Stimulated activated CD8-positive, alpha-beta memory T cell treated with anti-CD3 and anti-CD28 coated beads, Interleukin-7, amount 100 ng/mL, for 1 hour (primary cell): ENCODE measurements around the gene SUSD4.
"Not testable (repeated sequence)": the region's sequence is repeated elsewhere in the genome, so short reads cannot be mapped to it uniquely, and the experiment has no call there.

Source experiments
- DNase-seq, 2 donors: peaks; one replicate each; pipeline ENCODE4 v3.0.0-alpha.2; 2020; ENCODE audit warnings: low read depth in 2 of 2

Gene SUSD4

DNA sequence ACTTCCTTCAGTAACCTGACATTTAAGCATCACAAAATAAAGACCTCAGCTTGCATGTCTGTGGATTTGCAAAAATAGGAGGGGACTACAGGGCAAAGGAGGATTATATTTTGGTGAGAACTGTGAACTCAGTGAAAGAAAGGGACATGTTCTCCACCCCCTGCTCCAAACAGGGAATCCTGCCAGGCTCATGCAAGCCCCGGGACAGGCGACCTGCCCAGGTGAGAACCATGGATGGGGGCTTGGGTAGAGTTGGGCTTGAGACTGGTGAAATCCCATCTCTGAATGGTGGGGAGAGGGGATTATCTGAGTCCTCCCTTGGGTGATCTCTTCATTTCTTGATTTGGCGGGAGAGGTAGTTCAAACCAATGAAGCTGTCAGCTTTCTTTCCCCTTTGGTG lies 110.1 kb downstream of the SUSD4 start:
- no peak for DNase-seq

DNA sequence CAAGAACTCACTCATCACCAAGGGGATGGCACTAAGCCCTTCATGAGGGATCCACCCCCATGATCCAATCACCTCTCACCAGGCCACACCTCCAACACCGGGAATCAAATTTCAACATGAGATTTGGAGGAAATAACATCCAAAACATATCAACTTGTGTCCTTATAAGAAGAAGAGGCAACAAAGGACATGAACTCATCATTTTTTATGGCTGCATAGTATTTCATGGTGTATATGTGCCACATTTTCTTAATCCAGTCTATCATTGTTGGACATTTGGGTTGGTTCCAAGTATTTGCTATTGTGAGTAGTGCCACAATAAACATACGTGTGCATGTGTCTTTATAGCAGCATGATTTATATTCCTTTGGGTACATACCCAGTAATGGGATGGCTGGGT lies 112.6 kb downstream of the SUSD4 start:
- not testable (repeated sequence) for DNase-seq

DNA sequence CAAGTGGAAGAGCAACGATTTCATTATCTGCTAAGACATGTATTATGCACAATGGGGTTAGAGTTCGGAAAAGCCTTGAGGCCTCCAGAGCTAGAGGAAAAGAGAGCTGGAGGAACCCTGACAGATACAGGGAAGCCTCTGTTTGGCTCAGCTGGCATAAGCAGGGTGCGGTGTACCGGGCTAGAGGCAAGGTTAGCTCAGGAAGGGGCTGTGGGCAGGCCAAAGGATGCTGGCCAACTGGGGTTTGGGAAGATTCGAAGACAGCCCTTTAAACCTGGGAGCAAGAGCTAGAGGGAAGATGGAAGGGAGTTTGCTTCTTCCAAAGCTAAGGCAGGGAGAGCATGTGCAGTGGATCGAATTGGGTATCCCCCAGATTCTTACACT lies 113.4 kb downstream of the SUSD4 start:
- no peak for DNase-seq

DNA sequence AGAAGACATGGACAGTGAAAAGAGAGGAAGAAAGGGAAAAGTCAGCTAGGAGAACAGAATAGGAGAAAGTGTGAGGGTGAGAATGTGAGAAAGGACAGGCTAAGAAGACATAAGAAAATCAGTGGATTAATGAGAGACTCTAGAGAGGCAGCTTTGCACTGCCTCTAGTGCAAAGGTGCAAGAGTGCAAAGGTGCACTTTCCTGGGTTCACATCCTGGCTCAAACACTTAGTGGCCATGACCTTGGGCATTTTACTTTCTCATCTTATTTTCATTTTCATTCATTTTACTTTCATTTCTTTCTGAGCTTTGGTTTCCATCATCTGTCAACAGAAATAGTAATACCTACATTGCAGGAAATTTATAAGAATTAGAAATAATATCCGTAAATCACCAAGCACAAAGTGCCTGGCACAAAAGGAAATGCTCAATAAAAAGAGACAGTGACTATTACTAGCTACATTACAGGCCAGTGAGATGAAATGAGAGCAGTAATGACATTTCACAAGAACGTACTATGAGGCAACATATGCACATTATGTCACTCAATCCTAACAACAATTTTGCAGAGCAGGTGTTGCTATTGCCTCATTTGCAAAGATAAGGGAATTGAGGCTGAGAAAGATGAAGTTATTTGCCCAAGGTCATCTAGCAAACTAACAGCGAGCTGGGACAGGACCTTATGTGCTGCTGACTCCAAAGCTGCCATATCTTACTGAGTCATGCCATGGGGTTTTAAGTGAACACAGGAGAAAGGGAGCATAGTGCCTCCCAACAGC lies 113.9 kb downstream of the SUSD4 start:
- no peak for DNase-seq

DNA sequence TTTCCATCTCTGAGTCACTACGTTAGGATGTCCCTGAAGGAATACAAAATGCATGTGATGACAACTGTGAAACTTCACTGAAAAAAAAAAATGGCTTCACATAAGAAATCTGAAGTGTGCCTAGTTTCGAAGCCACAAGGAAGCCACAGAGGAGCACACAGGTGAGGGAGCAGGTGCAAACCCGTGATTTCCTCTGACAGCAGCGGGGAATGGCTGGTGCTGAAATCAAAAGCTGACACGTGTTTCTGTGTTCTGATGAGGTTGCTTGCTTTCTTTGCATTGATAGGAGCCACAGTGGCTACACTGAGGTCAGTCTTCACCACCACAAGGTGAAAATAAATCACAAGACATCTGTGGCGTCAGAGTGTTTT lies 115.2 kb downstream of the SUSD4 start:
- no peak for DNase-seq

DNA sequence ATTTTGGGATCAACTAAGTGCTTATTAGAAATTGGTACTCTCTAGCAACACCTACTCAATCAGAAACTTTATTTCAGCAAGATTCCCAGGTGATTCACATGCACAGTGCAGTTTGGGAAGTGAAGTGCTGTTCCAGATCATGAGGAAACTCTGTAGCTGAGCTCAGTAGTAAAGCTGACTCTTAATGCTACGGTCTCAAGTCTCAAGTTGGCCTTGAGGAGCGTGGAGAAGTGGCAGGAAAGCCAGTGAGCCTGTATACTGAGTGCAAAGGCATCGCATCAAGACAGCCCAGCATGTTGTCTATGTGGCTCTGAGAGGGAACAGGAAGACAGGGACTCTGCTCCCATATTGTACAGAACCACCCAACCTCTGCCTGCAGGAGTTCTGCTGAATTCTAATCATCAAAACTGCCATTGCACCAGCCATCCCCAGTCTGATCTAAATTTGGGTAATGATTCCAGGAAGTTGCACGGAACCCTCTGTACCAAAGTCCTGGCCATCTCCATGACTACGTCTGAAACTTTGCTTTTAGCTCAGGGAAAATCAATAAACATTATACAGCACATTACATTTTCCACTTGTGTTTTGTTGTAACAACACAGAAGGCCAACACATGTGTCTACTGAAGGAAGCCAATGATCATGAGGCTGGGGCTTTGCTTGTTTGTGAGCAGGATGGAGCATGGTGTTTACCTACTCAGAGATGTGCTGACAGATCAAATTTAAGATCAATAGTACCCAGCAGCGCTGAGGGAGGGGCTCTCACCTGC lies 115.8 kb downstream of the SUSD4 start:
- no peak for DNase-seq

DNA sequence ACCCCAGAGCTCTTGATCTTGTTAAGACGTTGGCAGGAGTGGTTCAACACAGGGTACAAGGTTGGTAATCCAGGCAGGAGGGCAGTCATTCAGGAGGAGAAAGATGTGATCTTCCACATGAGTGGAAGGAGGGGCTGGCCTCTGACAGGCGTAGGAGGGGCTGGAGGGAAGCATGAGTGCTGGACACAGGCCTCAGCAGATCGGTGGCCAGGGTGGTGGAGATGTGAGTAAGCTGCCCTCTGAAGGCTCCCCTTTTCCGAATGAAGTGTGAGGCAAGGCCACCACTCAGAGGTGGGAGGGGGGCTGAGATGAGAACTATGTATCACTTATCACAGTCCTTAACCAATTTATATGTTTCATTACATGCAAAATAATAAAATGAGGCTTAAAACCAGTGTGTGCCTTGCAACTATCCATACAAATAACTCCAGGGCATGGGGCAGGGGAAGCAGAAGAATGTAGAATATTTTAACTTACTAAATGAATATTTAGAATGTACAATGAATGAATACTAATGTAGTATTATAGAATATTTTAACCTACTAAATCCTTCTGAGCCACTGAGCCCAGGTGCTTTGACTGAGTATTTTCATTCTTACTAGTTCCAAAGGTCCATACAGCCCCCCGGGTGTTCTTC lies 117.4 kb downstream of the SUSD4 start:
- DNase-seq = no peak

DNA sequence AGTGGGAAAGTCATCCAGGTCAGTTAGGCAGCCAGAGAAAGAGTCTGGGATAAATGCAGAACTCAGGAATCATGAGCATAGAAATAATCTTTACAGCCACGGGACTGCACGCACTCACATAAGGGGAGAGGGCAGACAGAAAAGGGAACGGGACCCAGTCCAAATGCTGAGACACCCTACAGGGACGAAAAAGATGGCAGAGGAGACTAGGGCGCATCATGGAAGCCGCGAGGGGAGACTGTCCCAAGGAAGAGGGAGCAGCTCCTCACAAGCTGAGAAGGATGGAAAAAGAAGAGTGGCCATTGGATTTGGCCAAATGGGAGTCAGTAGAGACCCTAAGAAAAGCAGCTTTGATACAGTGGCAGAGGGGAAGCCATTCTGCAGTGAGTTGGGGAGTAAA lies 118.0 kb downstream of the SUSD4 start:
- DNase-seq = no peak

DNA sequence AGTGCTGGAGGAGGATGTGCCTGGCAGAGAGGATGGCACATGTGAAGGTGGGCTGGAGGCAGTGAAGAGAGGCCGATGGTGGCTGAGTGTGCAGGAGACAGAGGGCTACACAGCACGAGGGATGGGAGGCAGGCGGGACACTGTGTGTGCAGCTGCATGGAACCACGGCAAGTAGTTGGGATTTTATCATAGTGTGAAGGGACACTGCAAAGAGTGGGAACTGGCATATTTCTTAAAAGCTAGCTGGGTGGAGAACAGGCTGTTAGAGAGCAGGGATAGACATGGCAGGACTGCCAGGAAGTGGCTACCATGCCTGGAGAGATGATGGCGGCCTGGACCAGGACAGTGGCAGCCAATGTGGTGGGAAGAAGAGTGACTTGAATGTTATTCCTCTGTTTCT lies 118.6 kb downstream of the SUSD4 start:
- DNase-seq = no peak

DNA sequence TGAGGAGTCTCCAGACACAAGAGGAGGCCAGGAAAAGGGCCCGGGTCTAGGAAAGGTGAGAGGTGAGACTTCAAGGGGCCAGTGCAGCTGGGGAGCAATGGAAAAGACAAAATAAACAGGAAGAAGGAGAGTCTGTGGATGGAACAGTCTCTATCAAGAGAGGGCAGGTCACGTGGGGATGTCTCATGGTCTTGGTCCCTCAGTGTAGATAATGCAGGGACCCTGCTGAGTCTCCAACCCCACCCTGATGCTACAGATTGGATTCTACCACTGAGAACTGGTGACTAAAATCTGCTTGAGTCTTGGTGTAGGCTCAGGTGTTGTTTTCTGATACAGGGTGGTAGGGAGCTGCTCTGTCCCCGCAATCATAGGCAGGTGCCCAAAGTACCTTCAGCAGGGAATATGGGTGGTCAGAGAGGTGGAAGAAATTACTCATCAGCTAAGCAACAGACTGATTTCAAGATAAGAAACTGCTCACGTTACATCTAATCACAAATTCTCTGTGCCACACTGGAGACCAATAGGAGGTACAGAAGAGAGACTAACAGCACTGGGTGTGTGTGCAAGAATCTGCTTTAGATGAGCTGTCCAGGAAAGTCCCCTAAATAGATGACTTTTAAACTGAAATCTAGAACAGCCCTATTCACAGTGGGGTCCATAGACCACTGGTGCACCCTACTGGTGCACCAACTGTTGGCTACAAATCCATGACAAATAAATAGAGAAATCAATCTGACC lies 119.4 kb downstream of the SUSD4 start:
- no peak for DNase-seq

DNA sequence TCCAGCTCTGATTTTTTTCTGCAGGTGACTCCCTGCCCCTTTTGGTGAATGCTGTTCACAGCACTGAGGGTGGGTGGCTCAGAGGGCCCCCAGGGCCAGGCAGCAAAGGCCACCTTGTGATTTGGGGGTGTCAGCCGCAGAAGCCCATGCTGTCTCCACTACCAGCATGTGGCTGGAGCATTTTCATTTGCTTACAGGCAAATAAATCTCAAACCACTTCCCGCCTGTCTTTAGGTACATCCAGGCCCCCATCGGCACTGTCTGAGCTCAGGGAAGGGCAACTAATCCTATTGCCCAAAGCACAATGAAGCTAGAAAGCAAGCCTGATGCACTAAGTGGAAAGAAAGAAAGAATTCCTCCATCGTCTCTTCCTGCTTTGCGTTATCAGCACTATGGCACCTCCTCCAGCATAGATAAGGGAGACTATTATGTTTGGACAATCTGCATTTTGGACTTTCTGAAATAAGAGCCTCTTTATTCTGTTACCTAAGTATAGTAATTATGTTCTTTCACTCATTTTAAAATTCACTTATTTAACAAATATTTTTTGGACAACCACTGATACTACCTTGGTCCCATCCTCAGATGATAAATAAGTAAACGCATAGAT lies 120.4 kb downstream of the SUSD4 start:
- DNase-seq = no peak

DNA sequence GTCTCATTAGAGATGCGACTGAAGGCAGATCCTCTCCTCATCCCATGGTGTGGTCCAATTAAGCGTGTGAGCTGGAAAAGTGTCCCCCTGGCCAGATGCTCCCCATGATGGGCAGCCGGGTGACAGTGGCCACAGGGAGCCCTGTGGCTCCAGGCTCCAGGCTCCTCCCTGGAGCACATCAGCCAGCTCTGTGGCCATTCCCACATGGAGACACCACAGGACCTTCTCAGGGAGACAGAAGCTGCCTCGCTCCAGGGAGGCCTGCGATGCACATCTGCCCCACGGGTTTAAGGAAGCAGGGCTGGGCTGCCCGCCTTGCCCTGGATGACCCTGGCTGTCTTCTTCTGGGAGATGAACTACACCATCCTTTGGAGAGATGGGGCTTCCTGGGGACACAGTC lies 121.0 kb downstream of the SUSD4 start:
- no peak for DNase-seq

DNA sequence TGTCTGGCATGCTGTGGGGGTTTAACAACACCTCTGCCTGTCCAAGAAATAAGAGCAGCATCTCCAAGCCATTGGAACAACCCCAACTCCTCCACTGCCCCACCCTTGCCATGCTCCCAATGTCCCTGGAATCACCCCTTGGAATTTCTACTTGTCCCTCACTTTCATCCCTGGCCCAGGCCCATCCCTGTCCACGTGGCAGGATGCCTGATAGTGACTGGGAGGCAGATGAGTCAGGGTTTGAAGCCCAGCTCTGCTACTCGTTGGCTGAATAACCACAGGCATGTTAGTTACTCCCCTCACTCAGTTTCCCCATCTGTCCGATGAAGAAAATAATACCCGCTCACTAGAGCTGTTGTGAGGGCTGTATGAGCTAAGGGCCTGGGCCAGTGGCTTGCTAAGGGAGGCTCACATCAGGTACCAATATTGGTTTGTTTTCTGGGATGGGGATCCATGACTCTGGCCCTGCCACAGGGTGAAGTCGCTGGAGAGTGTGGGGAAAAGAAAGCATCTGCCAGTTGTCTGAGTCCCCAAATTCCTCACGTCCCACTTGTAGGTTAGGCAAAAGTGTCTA lies 121.5 kb downstream of the SUSD4 start:
- DNase-seq = no peak

DNA sequence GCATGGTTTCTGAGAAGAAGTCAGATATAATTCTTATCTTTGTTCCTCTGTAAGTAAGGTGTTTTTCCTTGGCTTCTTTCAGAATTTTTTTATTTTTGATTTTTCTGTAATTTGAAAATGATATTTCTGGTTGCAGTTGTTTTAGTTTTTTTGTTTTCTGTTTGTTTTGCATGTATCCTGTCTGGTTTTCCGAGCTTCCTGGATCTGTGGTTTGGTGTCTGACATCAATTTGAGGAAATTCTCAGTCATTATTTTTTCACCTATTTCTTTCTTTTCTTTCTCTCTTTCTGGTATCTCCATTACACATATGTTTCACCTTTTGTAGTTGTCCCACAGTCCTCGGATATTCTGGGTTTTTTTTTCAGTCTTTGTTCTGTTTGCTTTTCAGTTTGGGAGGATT lies 123.9 kb downstream of the SUSD4 start:
- no peak for DNase-seq

DNA sequence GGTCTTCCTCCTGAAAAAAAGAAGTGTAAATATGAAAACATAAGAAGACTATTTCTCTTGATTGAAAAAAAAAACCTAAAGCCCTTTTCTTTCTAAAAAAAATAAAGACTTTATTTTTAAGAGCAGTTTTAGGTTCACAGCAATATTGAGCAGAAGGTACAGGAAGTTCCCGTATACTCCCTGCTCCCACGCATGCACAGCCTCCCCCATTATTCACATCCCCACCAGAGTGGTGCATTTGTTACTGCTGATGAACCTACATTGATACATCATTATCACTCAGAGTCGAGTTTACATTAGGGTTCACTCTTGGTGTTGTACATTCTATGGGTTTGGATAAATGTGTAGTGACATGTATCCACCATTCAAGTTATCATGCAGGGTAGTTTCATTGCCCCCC lies 128.9 kb downstream of the SUSD4 start:
- DNase-seq = no peak

DNA sequence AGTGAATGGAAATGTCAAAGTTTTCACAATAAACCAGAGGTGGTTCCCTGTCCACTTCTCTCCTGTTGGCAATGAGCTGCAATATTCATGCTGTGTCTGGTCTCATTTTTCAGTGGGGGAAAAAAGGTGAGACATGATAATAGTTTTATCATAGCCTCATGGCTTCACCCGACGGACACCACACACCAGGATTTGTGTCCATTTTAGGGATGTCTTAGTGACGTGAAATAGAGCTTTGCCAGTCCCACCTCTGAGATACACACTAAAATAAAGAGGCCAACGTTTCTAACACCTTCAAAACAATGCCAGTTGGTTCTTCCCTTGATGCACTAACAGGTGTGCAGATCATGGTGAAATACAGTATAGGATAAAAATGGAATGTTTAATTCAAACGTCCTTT lies 129.4 kb downstream of the SUSD4 start:
- no peak for DNase-seq

DNA sequence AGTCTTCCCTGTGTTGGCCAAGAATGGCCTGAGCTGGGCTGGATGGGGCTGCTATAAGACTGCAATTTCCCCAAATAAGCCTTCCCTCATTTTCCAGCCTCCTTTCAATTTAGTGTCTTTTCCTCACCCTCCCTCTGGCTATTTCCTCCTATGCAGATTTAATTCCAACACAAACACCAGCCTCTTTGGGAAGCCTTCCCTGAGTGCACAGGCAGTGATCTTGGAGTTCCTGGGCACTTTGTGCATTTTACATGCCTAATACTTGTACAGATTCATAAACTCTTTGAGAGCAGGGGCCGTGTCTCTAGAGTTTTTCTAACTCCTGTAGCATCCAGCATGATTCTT lies 129.8 kb downstream of the SUSD4 start:
- DNase-seq = no peak

DNA sequence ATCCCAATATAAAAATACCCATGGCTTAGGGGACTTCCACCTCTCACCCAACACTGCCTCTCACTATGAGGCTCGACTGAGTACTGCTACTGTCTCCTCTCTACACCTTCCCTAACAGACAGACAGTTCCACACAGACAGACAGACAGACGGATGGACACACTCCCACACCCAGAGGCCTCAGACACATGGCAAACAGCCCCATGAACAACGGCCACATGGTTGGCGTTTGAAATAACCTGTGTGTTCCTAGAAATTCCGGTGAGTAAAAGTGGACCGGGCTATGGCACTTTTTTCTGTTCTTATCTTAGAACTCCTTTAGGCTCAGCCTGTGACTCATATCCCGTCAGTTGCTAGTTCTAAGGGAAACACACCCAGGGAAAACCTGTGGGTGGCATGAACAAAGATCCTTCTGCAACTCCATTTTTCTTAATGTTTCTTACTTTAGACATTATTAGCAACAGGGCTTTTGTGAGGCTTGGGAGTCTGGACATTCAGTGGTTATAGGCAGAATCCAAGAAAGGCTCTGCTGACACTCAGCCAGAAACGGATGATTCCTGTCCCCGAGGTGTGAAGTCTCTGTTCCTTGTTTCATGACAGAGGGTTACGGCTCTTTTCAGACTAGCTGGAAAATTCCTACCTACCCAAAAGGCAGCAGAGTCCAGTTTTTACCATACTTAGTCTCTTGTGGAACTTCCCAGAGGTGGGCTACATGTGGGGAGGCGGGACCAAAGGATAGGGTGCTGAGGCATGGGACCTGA lies 130.4 kb downstream of the SUSD4 start:
- DNase-seq = no peak

DNA sequence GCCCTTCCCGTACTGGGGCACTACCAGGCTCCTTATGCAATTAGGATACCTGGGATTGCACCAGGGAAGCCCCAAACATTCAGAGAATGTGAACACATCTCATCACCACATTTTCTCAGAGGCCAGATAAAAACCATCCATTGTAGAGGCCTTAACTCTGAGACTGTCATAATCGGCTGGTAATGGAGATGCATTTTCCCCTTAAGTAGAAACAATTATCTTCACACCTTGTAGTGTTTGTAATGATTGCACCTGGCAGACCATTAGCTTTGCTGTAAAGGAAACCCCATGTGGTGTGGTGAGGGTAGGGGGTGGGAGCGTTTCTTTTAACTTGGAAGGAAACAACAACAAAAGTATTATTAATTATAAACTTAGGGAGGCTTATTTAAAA lies 131.0 kb downstream of the SUSD4 start:
- DNase-seq = no peak

DNA sequence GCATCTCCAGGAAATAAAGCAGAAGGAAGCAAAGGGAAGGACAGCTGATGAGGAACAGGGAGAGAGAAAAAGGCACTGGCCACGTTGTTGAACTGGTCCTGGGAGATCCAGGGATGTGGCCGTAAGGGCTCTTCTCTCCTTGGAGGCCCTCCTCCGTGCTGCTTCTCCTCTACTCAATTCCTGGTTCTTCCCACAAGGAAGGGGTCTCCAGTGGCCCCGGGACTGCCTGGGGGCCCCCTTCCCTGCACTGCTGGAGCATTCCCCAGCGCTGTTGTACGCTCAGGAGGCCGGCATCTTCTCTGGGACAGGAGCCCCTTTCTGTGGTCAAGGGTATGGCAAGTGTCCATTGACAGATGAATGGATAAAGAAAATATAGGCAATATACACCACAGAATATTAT lies 132.4 kb downstream of the SUSD4 start:
- DNase-seq = no peak

DNA sequence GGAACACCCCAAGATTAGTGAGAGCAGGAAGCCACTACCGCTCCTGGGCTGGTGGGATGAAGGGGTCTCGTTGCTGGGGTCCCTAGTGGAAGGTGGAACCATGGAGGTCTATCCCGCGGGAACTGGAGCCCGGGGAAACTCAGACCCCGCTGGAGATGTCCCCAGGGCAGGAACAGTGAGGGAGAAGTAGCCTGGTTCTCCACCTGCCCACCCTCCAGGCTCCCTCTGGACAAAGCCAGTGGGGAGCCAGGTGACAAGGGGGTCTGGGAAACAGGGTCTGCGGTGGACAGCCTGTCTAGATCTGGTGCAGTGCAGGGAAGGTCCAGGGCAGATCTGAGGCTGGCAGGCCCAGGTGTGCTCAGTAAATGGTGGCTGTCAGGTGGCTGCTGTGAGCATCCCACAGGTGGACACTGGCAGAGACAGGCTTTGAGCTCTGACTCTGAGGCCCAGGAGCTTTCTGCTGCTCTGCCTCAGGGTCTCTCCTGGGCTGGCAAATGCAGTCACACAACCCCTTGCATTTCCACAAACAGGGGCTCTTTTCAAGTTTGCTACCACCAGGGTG lies 132.9 kb downstream of the SUSD4 start:
- no peak for DNase-seq
